PC-3 (cell line): ENCODE results near the gene KCNN4. TPM values are rescaled to one million over a fixed set of nuclear protein-coding genes. Genes with fewer than 3 reads are reported as not detected.
A peak's percentile ranks its signal among the peaks of the same experiment; 100 is the strongest.

ENCODE experiments used
- ATAC-seq: fragments of 200-7000 bp; cut with Tn5 transposase; 2 replicates; pipeline ENCODE4 v1.9.1; 2020; ENCODE audit warnings: mild to moderate bottlenecking, moderate library complexity
- BruUV-seq: library from RNA; stranded (reverse); fragments of 400-500 nt; replicated peaks from 2 replicates; lab custom pipeline; 2021; lab: Mats Ljungman, UMichigan
- CTCF ChIA-PET: fragments of 300-600 bp; sonication (Branson Sonifier 250); formaldehyde crosslinking; loops from one replicate; lab custom pipeline; 2022; ENCODE audit warnings: antibody characterized with exemption; lab: Charles Lee
- POLR2A ChIA-PET: fragments of 300-600 bp; sonication (Branson Sonifier 250); formaldehyde crosslinking; loops from one replicate; lab custom pipeline; 2022; ENCODE audit warnings: antibody characterized with exemption; ENCODE audit not compliant: unreplicated experiment; lab: Charles Lee
- DNase-seq: peaks from one replicate; pipeline ENCODE4 v3.0.0-alpha.2; 2015
- H2AFZ ChIP-seq: fragments of 300-600 bp; sonication (generic); 2 replicates; pipeline ENCODE4 v1.6.0; 2016; ENCODE audit warnings: antibody characterized with exemption, low read length
- H3F3A ChIP-seq: fragments of 300-600 bp; sonication (generic); one replicate; pipeline ENCODE4 v1.6.0; 2017; ENCODE audit warnings: antibody characterized with exemption, low read length, control low read depth, mild to moderate bottlenecking; ENCODE audit not compliant: unreplicated experiment
- H3K27ac ChIP-seq: fragments of 300-600 bp; sonication (generic); 2 replicates; pipeline ENCODE4 v1.5.1; 2016; ENCODE audit warnings: mild to moderate bottlenecking, low read length
- H3K27me3 ChIP-seq: fragments of 300-600 bp; sonication (generic); 2 replicates; pipeline ENCODE4 v1.6.1; 2016; ENCODE audit warnings: low read length, mixed read lengths
- H3K36me3 ChIP-seq: fragments of 300-600 bp; sonication (generic); 2 replicates; pipeline ENCODE4 v1.6.1; 2016; ENCODE audit warnings: low read depth, mixed run types, low read length, mixed read lengths
- H3K4me1 ChIP-seq: fragments of 300-600 bp; sonication (generic); 2 replicates; pipeline ENCODE4 v1.5.1; 2016; ENCODE audit warnings: low read length; ENCODE audit not compliant: insufficient read depth
- H3K4me2 ChIP-seq: fragments of 300-600 bp; sonication (generic); 2 replicates; pipeline ENCODE4 v1.6.0; 2016; ENCODE audit warnings: low read length
- H3K4me3 ChIP-seq: fragments of 300-600 bp; sonication (generic); 2 replicates; pipeline ENCODE4 v1.5.1; 2016; ENCODE audit warnings: mild to moderate bottlenecking, low read length, mixed read lengths
- H3K79me2 ChIP-seq: fragments of 300-600 bp; sonication (generic); 2 replicates; pipeline ENCODE4 v1.6.1; 2017; ENCODE audit warnings: low read length, mixed read lengths
- H3K9ac ChIP-seq: fragments of 300-600 bp; sonication (generic); 2 replicates; pipeline ENCODE4 v1.6.0; 2016; ENCODE audit warnings: mild to moderate bottlenecking, low read length
- H3K9me2 ChIP-seq: fragments of 300-600 bp; sonication (generic); replicated peaks from 2 replicates; pipeline ENCODE4 v1.6.1; 2016; ENCODE audit warnings: mixed run types, low read length, mixed read lengths
- H3K9me3 ChIP-seq: fragments of 300-600 bp; sonication (generic); 2 replicates; pipeline ENCODE4 v1.6.1; 2016; ENCODE audit warnings: low read length, mixed read lengths
- H4K20me1 ChIP-seq: fragments of 300-600 bp; sonication (generic); 2 replicates; pipeline ENCODE4 v1.6.1; 2016; ENCODE audit warnings: low read length, mixed read lengths
- EZH2 ChIP-seq: fragments of 300-600 bp; sonication (generic); IDR thresholded peaks from one replicate; pipeline ENCODE4 v1.6.1; 2017; ENCODE audit warnings: antibody characterized with exemption, mild to moderate bottlenecking, low read length; ENCODE audit not compliant: unreplicated experiment
- EZH2phosphoT487 ChIP-seq: fragments of 300-600 bp; sonication (generic); IDR thresholded peaks from 2 replicates; pipeline ENCODE4 v1.6.1; 2018; ENCODE audit warnings: mild to moderate bottlenecking, antibody characterized with exemption, low read length, borderline replicate concordance
- intact Hi-C: fragments of 100-400 bp; cut with micrococcal nuclease; formaldehyde crosslinking; loops from 2 replicates; pipeline ENCODE4 v1.9.0; 2023
- total RNA-seq: library from RNA; depleted of rRNA; stranded (reverse); fragments of >200 nt; gene quantifications from 2 replicates; pipeline ENCODE4 v1.2.3, GENCODE V29; 2014
- TF ChIP-seq, protein P1 (sequence below): fragments of 300-600 bp; sonication (generic); conservative IDR thresholded peaks from 2 replicates; pipeline ENCODE4 v1.5.1; 2017; ENCODE audit warnings: antibody characterized with exemption, low read depth, mild to moderate bottlenecking, low read length

KCNN4 gene
- total RNA-seq, 1 experiment from 2014 or later = 45.7 TPM

DNA sequence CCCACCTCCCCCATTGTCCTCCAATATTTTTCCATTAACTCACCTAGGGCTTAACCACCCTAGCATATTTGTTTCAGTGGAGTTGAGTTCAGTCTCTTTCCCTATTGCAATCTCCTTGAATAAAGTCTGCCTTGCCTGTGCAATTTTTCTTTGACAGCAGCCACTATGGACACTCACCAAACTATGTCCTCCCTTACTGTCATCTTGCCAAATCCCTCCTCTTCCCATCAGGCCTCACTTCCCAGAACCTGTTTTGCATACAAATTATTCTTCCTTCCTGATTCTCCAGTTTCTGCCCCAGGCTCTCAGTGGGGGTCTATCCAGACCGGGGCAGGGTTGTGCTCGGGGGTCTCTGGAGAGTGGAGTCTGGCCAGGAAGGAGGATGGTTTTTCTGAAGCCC, 23.7 kb upstream of the KCNN4 start:
- ATAC-seq = no peak
- TF ChIP-seq EZH2phosphoT487 (no peak), EZH2 (no peak)
- TF ChIP-seq, protein P1, sequence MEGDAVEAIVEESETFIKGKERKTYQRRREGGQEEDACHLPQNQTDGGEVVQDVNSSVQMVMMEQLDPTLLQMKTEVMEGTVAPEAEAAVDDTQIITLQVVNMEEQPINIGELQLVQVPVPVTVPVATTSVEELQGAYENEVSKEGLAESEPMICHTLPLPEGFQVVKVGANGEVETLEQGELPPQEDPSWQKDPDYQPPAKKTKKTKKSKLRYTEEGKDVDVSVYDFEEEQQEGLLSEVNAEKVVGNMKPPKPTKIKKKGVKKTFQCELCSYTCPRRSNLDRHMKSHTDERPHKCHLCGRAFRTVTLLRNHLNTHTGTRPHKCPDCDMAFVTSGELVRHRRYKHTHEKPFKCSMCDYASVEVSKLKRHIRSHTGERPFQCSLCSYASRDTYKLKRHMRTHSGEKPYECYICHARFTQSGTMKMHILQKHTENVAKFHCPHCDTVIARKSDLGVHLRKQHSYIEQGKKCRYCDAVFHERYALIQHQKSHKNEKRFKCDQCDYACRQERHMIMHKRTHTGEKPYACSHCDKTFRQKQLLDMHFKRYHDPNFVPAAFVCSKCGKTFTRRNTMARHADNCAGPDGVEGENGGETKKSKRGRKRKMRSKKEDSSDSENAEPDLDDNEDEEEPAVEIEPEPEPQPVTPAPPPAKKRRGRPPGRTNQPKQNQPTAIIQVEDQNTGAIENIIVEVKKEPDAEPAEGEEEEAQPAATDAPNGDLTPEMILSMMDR = no peak
- Histone ChIP-seq H3K4me3 (no peak overlapping the region), H3K27ac (no peak overlapping the region), H3K36me3 (no peaks in the 10 kb centered on the region), H3K9ac (no peak overlapping the region), H3K4me1 (peaks cover 5% of the 10 kb centered on the region), H4K20me1 (no peaks in the 10 kb centered on the region), H3F3A (no peaks in the 10 kb centered on the region), H3K9me3 (no peaks in the 10 kb centered on the region), H2AFZ (no peak overlapping the region), H3K79me2 (no peaks in the 10 kb centered on the region), H3K27me3 (no peaks in the 10 kb centered on the region), H3K4me2 (no peak overlapping the region), H3K9me2 (no peaks in the 10 kb centered on the region)
- no peak for DNase-seq
- CTCF ChIA-PET = no interaction called here
- intact Hi-C loops = no loop called here
- no TSS peak for BruUV-seq
- POLR2A ChIA-PET = no interaction called here

DNA sequence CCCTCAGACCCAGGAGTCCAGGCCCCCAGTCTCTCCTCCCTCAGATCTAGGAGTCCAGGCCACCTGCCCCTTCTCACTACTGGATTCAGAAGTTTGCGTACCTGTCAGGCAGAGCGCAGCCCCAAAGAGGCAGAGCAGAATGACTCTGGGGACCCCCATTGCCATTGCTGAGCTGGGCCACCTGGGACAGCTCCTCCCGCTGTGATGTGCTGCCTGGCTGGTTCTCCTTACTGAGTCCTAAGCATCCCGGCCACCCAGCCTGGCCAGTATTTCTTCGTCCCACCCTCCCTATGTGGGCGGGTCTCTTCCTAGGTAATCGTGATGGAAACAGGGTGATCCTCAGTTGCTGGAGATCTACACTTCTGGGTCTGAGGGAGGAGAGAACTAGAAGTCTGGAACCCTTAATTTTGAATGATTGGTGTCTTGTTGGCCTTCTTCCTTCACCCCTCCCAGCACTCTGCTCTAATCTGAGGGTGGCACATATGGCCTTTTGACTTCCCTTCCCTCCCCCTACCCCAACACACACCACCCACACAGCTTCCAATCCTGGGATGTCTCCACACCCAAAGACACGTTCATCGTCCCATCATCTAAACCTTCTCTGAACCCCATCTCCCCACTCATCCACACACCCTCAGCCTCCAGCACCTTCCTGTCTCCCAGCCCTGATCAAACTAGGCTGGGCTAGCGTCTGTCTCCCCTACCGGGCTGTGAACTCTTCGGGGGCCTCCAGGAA, 21.6 kb upstream of the KCNN4 start, which contains the start of gene LYPD5:
TSS of gene LYPD5 (minus strand) at position 232 of the 736 bp plus-strand sequence. CDS start at position 165, 67 bp downstream.
- ChIA-PET POLR2A (no interaction called here), CTCF (no interaction called here)
- no peak for DNase-seq
- no peaks in the 10 kb centered on the region for H3F3A ChIP-seq
- H3K4me2 ChIP-seq = no peak within 1 kb of the TSS
- H3K36me3 ChIP-seq = no peaks in the 10 kb centered on the region
- no peak within 1 kb of the TSS for H3K4me3 ChIP-seq
- intact Hi-C loops = no loop called here
- no peak within 1 kb of the TSS for H2AFZ ChIP-seq
- no peak within 1 kb of the TSS for H3K9ac ChIP-seq
- H3K9me2 ChIP-seq = no peaks in the 10 kb centered on the region
- TF ChIP-seq, protein P1 = no peak
- no peak for TF ChIP-seq EZH2
- no peak for TF ChIP-seq EZH2phosphoT487
- H4K20me1 ChIP-seq = no peaks in the 10 kb centered on the region
- H3K79me2 ChIP-seq = no peaks in the 10 kb centered on the region
- no peak for ATAC-seq
- H3K27me3 ChIP-seq = no peaks in the 10 kb centered on the region
- no peak within 1 kb of the TSS for H3K27ac ChIP-seq
- H3K4me1 ChIP-seq = peaks cover 11% of the 10 kb centered on the region
- no TSS peak for BruUV-seq
- H3K9me3 ChIP-seq = no peaks in the 10 kb centered on the region

DNA sequence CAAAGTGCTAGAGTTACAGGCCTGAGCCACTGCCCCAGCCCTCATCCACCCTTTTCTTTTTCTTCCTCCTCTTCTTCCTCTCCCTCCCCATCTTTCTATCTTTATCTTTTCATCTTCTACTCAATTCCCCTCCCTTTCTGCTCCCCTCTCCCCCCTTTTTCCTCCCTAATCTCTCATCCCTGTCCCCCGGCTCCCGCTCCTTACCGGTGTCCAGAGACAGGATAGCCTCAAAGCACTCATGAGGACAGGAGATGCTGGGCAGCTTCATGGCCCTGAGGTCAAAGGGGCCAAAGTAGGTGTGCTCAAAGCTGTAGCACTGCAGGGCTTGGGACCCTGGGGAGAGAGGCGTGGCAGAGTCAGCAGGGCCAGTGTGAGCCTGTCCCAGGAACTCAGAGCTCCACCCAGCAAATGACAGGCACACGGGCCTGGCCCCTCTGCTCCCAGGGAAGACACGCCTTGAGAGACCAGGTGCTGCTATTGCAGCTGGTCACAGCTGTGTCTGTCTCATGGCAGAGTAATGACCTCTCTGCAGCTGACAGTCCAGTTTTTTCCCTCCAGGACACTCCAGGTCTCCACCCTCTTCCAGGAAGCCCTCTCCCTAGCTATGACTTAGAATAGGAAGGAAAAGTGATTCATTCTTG, 18.8 kb upstream of the KCNN4 start:
- peak; percentile 32 for DNase-seq
- Histone ChIP-seq H3K9me3 (no peaks in the 10 kb centered on the region), H2AFZ (no peak overlapping the region), H3K27me3 (no peaks in the 10 kb centered on the region), H3K9me2 (no peaks in the 10 kb centered on the region), H3K79me2 (no peaks in the 10 kb centered on the region), H3K27ac (no peak overlapping the region), H4K20me1 (no peaks in the 10 kb centered on the region), H3K4me2 (no peak overlapping the region), H3K36me3 (no peaks in the 10 kb centered on the region), H3F3A (no peaks in the 10 kb centered on the region), H3K4me1 (peaks cover 11% of the 10 kb centered on the region), H3K4me3 (no peak overlapping the region), H3K9ac (no peak overlapping the region)
- CTCF ChIA-PET = no interaction called here
- intact Hi-C loops = no loop called here
- TF ChIP-seq, protein P1 = no peak
- TF ChIP-seq EZH2phosphoT487 (no peak), EZH2 (no peak)
- POLR2A ChIA-PET = no interaction called here
- BruUV-seq = no TSS peak
- ATAC-seq = peak; percentile 54
